AG09309 (cell line): ENCODE data around the gene CNIH1.

Experiments
- DNase-seq: peaks from one replicate; pipeline ENCODE4 v3.0.0-alpha.2; 2010; ENCODE audit warnings: low read depth
- H3K4me3 ChIP-seq: 2 replicates; pipeline ENCODE4 v1.5.1; 2011; ENCODE audit warnings: mild to moderate bottlenecking, low read depth, low read length, moderate library complexity; ENCODE audit not compliant: control insufficient read depth
- CTCF ChIP-seq: IDR thresholded peaks from 2 replicates; pipeline ENCODE4 v1.5.1; 2011; ENCODE audit warnings: mild to moderate bottlenecking, low read depth, low read length, inconsistent platforms; ENCODE audit not compliant: insufficient read depth, control insufficient read depth; ENCODE audit errors: missing control alignments

The CNIH1 gene

GRCh38 chr14:54480830-54481562, 39.8 kb upstream of the CNIH1 start:
- no peak for DNase-seq
- no peak overlapping the region for H3K4me3 ChIP-seq
- TF ChIP-seq CTCF = no peak

- no peak for TF ChIP-seq CTCF
- H3K4me3 ChIP-seq = no peak overlapping the region
- no peak for DNase-seq
Measured at GRCh38 chr14:54478636-54479215, 37.6 kb upstream of the CNIH1 start.

DNA sequence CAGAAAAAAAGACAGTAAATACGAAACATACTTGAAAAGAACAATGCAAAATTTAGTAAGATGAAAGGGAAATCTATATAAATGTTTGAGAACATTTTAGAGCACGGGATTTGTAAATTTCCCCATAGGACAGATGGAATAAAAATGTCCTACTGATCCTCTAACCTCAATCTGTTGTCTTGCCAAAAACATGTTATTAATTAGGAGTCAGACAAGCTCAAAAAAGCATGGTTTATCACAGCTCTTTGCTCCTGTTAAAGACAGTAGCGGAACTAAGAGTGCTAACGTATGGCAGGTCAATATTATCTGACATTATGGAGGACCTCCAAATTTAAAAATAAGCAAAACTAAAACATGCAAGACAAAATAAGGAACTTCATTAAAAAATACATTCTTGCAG, 34.7 kb upstream of the CNIH1 start:
- TF ChIP-seq CTCF = no peak
- no peak overlapping the region for H3K4me3 ChIP-seq
- no peak for DNase-seq

- DNase-seq = no peak
- TF ChIP-seq CTCF = no peak
Measured at GRCh38 chr14:54475187-54475899, 34.2 kb upstream of the CNIH1 start.

DNA sequence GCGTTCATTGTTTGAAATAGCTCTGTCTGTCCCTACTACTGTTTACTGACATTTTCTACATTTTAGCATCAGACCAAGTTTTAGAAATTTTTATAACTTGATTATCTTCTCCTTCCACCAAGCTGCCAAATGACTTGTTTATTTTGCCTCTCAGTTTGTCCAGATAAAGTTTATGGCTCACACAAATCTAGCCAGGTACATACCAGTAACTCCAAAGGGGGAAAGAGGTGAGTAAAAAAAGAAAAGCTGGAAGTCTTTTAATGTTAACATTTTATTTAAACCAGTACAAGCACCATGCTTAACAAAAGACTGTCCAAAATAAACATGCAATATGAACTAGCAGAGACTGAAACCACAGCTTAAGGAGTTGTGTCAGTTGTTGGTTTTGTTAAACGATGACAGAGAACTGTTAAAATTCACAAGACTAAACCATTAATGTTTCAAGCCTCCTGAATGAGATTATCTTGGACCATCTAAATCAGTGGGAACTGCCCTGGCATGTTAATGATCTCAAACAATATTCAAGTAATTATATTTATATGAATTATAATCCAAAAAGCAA, 33.1 kb upstream of the CNIH1 start:
- DNase-seq = no peak
- no peak for TF ChIP-seq CTCF
- H3K4me3 ChIP-seq = no peak overlapping the region

More at GRCh38 chr14:54475187-54475899, 34.2 kb upstream of the CNIH1 start:
- no peak overlapping the region for H3K4me3 ChIP-seq

- H3K4me3 ChIP-seq = no peak overlapping the region
- no peak for TF ChIP-seq CTCF
- no peak for DNase-seq
Measured at GRCh38 chr14:54472315-54472714, 31.1 kb upstream of the CNIH1 start.
